ENCODE data around the gene PTGDR2.

Gene PTGDR2

GRCh38 chr11:60858236-60858635 lies 2.5 kb upstream of the PTGDR2 start:
- TF ChIP-seq CTCF (IDR thresholded peaks at IDR 0.05; ENCODE audit: low read depth, low read length) (no peak), EZH2phosphoT487 (IDR thresholded peaks at IDR 0.05; ENCODE audit: low read depth) (no peak)
- H3K27ac ChIP-seq (ENCODE audit: low read length): no peak overlapping the region
- no peaks in the 10 kb centered on the region for H3K27me3 ChIP-seq (ENCODE audit: low read depth, low read length)
- no peak overlapping the region; the same call in 1 of the 2 replicates for H3K4me2 ChIP-seq (ENCODE audit: low read length)
- H3K4me1 ChIP-seq (ENCODE audit: low read length): peaks cover 9% of the 10 kb centered on the region
- no peak overlapping the region; the same call in 1 of the 2 replicates for H2AFZ ChIP-seq (ENCODE audit: low read depth, low read length)
- H3K4me3 ChIP-seq (ENCODE audit: low read length): no peak overlapping the region
- H3K9ac ChIP-seq (ENCODE audit: low read length): no peak overlapping the region
- no peaks in the 10 kb centered on the region for H4K20me1 ChIP-seq (ENCODE audit: insufficient read depth, low read length)
- H3K79me2 ChIP-seq (ENCODE audit: low read length): no peaks in the 10 kb centered on the region
- no peaks in the 10 kb centered on the region for H3K9me3 ChIP-seq (ENCODE audit: insufficient read depth, low read length)
- peaks cover 3% of the 10 kb centered on the region for H3K36me3 ChIP-seq (replicated peaks; ENCODE audit: low read depth, low read length)

GRCh38 chr11:60857378-60858232 lies 1.9 kb upstream of the PTGDR2 start:
- no peak overlapping the region for H3K4me2 ChIP-seq (ENCODE audit: low read length)
- no peaks in the 10 kb centered on the region for H3K9me3 ChIP-seq (ENCODE audit: insufficient read depth, low read length)
- no peak overlapping the region for H3K4me3 ChIP-seq (ENCODE audit: low read length)
- no peaks in the 10 kb centered on the region for H3K27me3 ChIP-seq (ENCODE audit: low read depth, low read length)
- no peaks in the 10 kb centered on the region for H3K79me2 ChIP-seq (ENCODE audit: low read length)
- TF ChIP-seq EZH2phosphoT487 (IDR thresholded peaks at IDR 0.05; ENCODE audit: low read depth) (no peak), CTCF (IDR thresholded peaks at IDR 0.05; ENCODE audit: low read depth, low read length) (no peak)
- no peaks in the 10 kb centered on the region for H4K20me1 ChIP-seq (ENCODE audit: insufficient read depth, low read length)
- H2AFZ ChIP-seq (ENCODE audit: low read depth, low read length): no peak overlapping the region
- peaks cover 7% of the 10 kb centered on the region for H3K36me3 ChIP-seq (replicated peaks; ENCODE audit: low read depth, low read length)
- H3K9ac ChIP-seq (ENCODE audit: low read length): no peak overlapping the region
- H3K4me1 ChIP-seq (ENCODE audit: low read length): peaks cover 9% of the 10 kb centered on the region
- H3K27ac ChIP-seq (ENCODE audit: low read length): no peak overlapping the region

- peaks cover 32% of the 10 kb centered on the region for H3K36me3 ChIP-seq (replicated peaks; ENCODE audit: low read depth, low read length)
- no peaks in the 10 kb centered on the region for H3K9me3 ChIP-seq (ENCODE audit: insufficient read depth, low read length)
- H3K9ac ChIP-seq (ENCODE audit: low read length): no peak overlapping the region
- peaks cover 9% of the 10 kb centered on the region for H3K4me1 ChIP-seq (ENCODE audit: low read length)
- no peak overlapping the region for H3K4me2 ChIP-seq (ENCODE audit: low read length)
- TF ChIP-seq CTCF (IDR thresholded peaks at IDR 0.05; ENCODE audit: low read depth, low read length) (no peak), EZH2phosphoT487 (IDR thresholded peaks at IDR 0.05; ENCODE audit: low read depth) (no peak)
- H4K20me1 ChIP-seq (ENCODE audit: insufficient read depth, low read length): no peaks in the 10 kb centered on the region; the same call in 1 of the 2 replicates
- H3K27ac ChIP-seq (ENCODE audit: low read length): no peak overlapping the region
- H2AFZ ChIP-seq (ENCODE audit: low read depth, low read length): no peak overlapping the region
- no peaks in the 10 kb centered on the region for H3K27me3 ChIP-seq (ENCODE audit: low read depth, low read length)
- H3K79me2 ChIP-seq (ENCODE audit: low read length): no peaks in the 10 kb centered on the region
- H3K4me3 ChIP-seq (ENCODE audit: low read length): no peak overlapping the region
These were observed 664 bp downstream of the PTGDR2 start for GRCh38 chr11:60854847-60855725.

All from OCI-LY3 (cell line).